ENCODE data around the gene CALU.

GRCh38 chr7:128718967-128719642 is 20.1 kb upstream of the CALU start:
- no peak for TF ChIP-seq CTCF (IDR thresholded peaks at IDR 0.05)
- TF ChIP-seq POLR2AphosphoS5 (IDR thresholded peaks at IDR 0.05), result no peak
- no peak for TF ChIP-seq EP300 (IDR thresholded peaks at IDR 0.05)
